ENCODE measurements around the gene PACRG. TPM values are rescaled to one million over a fixed set of nuclear protein-coding genes. Genes with fewer than 3 reads are reported as not detected.

The PACRG gene
- total RNA-seq, 2 experiments from 2014 or later = not detected

DNA sequence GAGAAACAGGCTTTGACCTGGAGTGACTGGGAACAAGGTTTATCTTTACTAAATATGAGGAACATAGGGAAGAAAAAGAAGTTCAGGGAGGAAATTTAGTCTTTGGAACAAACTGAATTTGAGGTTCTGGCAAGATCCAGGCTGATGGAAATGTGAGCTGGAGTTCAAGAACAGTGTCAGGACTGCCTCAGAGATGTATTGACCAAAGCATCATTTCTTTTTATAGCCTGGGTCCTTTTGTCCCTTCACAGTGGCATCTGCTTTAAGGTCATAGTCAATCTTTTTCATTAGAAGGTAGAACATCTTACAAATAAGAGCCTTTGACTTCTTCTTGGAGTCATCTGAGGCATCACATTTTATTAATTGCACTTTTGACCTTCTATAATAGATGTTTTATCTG lies 360.2 kb downstream of the PACRG start:
- ChIA-PET CTCF (ENCODE audit: unreplicated experiment) (no interaction called here), POLR2A (interaction anchor here (0.8 to 0.9 kb wide), 2 partner anchors 13 to 32 kb away, joined by 3 read pairs; no protein-coding TSS in a partner anchor)
- no TSS peak for BruUV-seq (replicated peaks)

DNA sequence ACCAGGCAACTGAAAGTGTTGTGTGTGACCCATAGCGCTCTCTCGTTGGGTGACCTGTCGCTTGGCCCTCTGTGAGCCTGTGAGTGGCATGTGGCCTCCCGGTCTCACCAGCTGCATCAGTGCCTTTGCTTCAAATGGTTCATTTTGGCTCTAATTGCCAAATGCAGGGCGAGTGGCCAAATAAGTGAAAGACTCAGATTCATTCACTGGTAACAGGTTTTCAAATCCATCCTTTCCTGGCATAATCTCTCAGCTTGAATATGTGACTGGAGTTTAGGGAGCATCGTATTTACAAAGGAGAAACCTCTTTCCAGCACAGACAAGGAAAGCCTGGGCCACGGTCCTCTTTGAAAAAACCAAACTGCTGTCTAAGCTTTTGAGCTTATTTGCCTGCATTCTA lies 365.1 kb downstream of the PACRG start:
- no peak for DNase-seq (ENCODE audit: low spot score)
- no peak overlapping the region for H3K27ac ChIP-seq (ENCODE audit: low read depth, low read length, poor library complexity, severe bottlenecking)
- no peaks in the 10 kb centered on the region for H3K9me2 ChIP-seq (ENCODE audit: insufficient read depth, low read length)
- no TSS peak for BruUV-seq (replicated peaks)
- no peaks in the 10 kb centered on the region for H3K4me1 ChIP-seq (ENCODE audit: insufficient read depth, low read length, poor library complexity, severe bottlenecking)
- H3K9me3 ChIP-seq (ENCODE audit: low read length) = no peaks in the 10 kb centered on the region
- TF ChIP-seq, protein P1, sequence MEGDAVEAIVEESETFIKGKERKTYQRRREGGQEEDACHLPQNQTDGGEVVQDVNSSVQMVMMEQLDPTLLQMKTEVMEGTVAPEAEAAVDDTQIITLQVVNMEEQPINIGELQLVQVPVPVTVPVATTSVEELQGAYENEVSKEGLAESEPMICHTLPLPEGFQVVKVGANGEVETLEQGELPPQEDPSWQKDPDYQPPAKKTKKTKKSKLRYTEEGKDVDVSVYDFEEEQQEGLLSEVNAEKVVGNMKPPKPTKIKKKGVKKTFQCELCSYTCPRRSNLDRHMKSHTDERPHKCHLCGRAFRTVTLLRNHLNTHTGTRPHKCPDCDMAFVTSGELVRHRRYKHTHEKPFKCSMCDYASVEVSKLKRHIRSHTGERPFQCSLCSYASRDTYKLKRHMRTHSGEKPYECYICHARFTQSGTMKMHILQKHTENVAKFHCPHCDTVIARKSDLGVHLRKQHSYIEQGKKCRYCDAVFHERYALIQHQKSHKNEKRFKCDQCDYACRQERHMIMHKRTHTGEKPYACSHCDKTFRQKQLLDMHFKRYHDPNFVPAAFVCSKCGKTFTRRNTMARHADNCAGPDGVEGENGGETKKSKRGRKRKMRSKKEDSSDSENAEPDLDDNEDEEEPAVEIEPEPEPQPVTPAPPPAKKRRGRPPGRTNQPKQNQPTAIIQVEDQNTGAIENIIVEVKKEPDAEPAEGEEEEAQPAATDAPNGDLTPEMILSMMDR (conservative IDR thresholded peaks at IDR 0.05; ENCODE audit: low read length) = no peak
- no peak for TF ChIP-seq EZH2phosphoT487 (IDR thresholded peaks at IDR 0.05; ENCODE audit: borderline replicate concordance, low read depth, low read length)
- H3K4me3 ChIP-seq (ENCODE audit: low read depth, low read length, poor library complexity, severe bottlenecking) = no peak overlapping the region
- ChIA-PET CTCF (ENCODE audit: unreplicated experiment) (no interaction called here), POLR2A (no interaction called here)
- no peak overlapping the region for H2AFZ ChIP-seq (ENCODE audit: low read length)
- H3K79me2 ChIP-seq (ENCODE audit: insufficient read depth, low read depth, low read length) = no peaks in the 10 kb centered on the region
- H3K4me2 ChIP-seq (ENCODE audit: low read length) = no peak overlapping the region
- H3K36me3 ChIP-seq (ENCODE audit: insufficient read depth, low read length) = no peaks in the 10 kb centered on the region
- no peaks in the 10 kb centered on the region for H4K20me1 ChIP-seq (ENCODE audit: insufficient read depth, low read length)
- intact Hi-C loops (cut with micrococcal nuclease; ENCODE audit: unreplicated experiment) = no loop called here

More for the DNA sequence above, 360.2 kb downstream of the PACRG start:
- intact Hi-C loops (cut with micrococcal nuclease; ENCODE audit: unreplicated experiment) = no loop called here
- Histone ChIP-seq H3K9me2 (ENCODE audit: insufficient read depth, low read length) (no peaks in the 10 kb centered on the region), H2AFZ (ENCODE audit: low read length) (no peak overlapping the region), H3K36me3 (ENCODE audit: insufficient read depth, low read length) (no peaks in the 10 kb centered on the region), H3K9me3 (ENCODE audit: low read length) (no peaks in the 10 kb centered on the region), H3K4me2 (ENCODE audit: low read length) (no peak overlapping the region), H3K4me1 (ENCODE audit: insufficient read depth, low read length, poor library complexity, severe bottlenecking) (no peaks in the 10 kb centered on the region), H3K4me3 (ENCODE audit: low read depth, low read length, poor library complexity, severe bottlenecking) (no peak overlapping the region), H4K20me1 (ENCODE audit: insufficient read depth, low read length) (no peaks in the 10 kb centered on the region), H3K79me2 (ENCODE audit: insufficient read depth, low read depth, low read length) (no peaks in the 10 kb centered on the region), H3K27ac (ENCODE audit: low read depth, low read length, poor library complexity, severe bottlenecking) (no peak overlapping the region)
- DNase-seq (ENCODE audit: low spot score) = no peak
- TF ChIP-seq EZH2phosphoT487 (IDR thresholded peaks at IDR 0.05; ENCODE audit: borderline replicate concordance, low read depth, low read length) = no peak
- TF ChIP-seq, protein P1 (conservative IDR thresholded peaks at IDR 0.05; ENCODE audit: low read length) = no peak

DNA sequence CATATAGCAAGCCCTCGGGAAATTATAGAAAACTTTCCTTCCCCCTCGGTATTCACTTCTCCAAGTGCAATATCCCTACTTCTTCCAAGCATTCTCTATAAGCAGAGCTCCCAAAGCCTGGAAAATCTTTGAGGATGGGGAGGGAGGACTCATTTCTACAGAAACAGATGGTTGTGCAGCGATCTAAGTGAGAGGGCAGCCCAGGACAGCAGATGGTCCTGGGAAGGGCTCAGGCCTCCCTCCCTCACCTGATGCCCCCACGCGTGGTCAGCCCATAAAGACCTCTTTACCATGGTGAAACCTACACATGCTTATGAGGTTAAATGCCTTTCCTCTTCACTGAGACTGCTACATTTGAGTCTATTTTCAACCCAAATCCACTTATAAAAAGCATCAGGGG lies 367.1 kb downstream of the PACRG start:
- BruUV-seq (replicated peaks) = no TSS peak
- intact Hi-C loops (cut with micrococcal nuclease; ENCODE audit: unreplicated experiment) = no loop called here
- no peak overlapping the region for H3K27ac ChIP-seq (ENCODE audit: low read depth, low read length, poor library complexity, severe bottlenecking)
- DNase-seq (ENCODE audit: low spot score) = no peak
- H3K4me2 ChIP-seq (ENCODE audit: low read length) = no peak overlapping the region
- no peak for TF ChIP-seq EZH2phosphoT487 (IDR thresholded peaks at IDR 0.05; ENCODE audit: borderline replicate concordance, low read depth, low read length)
- TF ChIP-seq, protein P1 (conservative IDR thresholded peaks at IDR 0.05; ENCODE audit: low read length) = no peak
- H3K9me2 ChIP-seq (ENCODE audit: insufficient read depth, low read length) = no peaks in the 10 kb centered on the region
- no peak overlapping the region for H2AFZ ChIP-seq (ENCODE audit: low read length)
- ChIA-PET POLR2A (no interaction called here), CTCF (ENCODE audit: unreplicated experiment) (no interaction called here)
- H3K79me2 ChIP-seq (ENCODE audit: insufficient read depth, low read depth, low read length) = no peaks in the 10 kb centered on the region
- no peak overlapping the region for H3K4me3 ChIP-seq (ENCODE audit: low read depth, low read length, poor library complexity, severe bottlenecking)
- H4K20me1 ChIP-seq (ENCODE audit: insufficient read depth, low read length) = no peaks in the 10 kb centered on the region
- H3K9me3 ChIP-seq (ENCODE audit: low read length) = no peaks in the 10 kb centered on the region
- H3K4me1 ChIP-seq (ENCODE audit: insufficient read depth, low read length, poor library complexity, severe bottlenecking) = no peaks in the 10 kb centered on the region
- no peaks in the 10 kb centered on the region for H3K36me3 ChIP-seq (ENCODE audit: insufficient read depth, low read length)

All from OCI-LY7 (cell line).